KMS-11 (cell line): ENCODE measurements around the gene LSAMP.

Source experiments
- H2AFZ ChIP-seq: fragments of 200-600 bp; sonication (generic); 2 replicates; pipeline ENCODE4 v1.6.1; 2016; ENCODE audit warnings: antibody characterized with exemption, mixed run types, low read depth
- H3K27ac ChIP-seq: fragments of 200-600 bp; sonication (generic); 2 replicates; pipeline ENCODE4 v1.6.1; 2016; ENCODE audit warnings: mild to moderate bottlenecking, mixed run types
- H3K27me3 ChIP-seq: fragments of 200-600 bp; sonication (generic); 2 replicates; pipeline ENCODE4 v1.6.1; 2017; ENCODE audit warnings: mild to moderate bottlenecking, low read depth, mixed run types, moderate library complexity; ENCODE audit not compliant: insufficient read depth
- H3K36me3 ChIP-seq: fragments of 200-600 bp; sonication (generic); 2 replicates; pipeline ENCODE4 v1.6.1; 2017; ENCODE audit warnings: mild to moderate bottlenecking, mixed run types; ENCODE audit not compliant: insufficient read depth
- H3K4me1 ChIP-seq: fragments of 200-600 bp; sonication (generic); 2 replicates; pipeline ENCODE4 v1.6.1; 2016; ENCODE audit warnings: mild to moderate bottlenecking, low read depth, mixed run types; ENCODE audit not compliant: poor library complexity, severe bottlenecking
- H3K4me2 ChIP-seq: fragments of 200-600 bp; sonication (generic); 2 replicates; pipeline ENCODE4 v1.7.0; 2016; ENCODE audit warnings: mild to moderate bottlenecking, mixed run types
- H3K4me3 ChIP-seq: fragments of 200-600 bp; sonication (generic); IDR thresholded peaks from 2 replicates; pipeline ENCODE4 v1.6.1; 2017; ENCODE audit warnings: low read depth, low read length, mixed read lengths; ENCODE audit not compliant: insufficient read depth
- H3K79me2 ChIP-seq: fragments of 200-600 bp; sonication (generic); 2 replicates; pipeline ENCODE4 v1.6.1; 2016; ENCODE audit warnings: low read depth, mixed run types; ENCODE audit not compliant: insufficient read depth
- H3K9ac ChIP-seq: fragments of 200-600 bp; sonication (generic); 2 replicates; pipeline ENCODE4 v1.6.1; 2016; ENCODE audit warnings: mild to moderate bottlenecking, mixed run types
- H4K20me1 ChIP-seq: fragments of 200-600 bp; sonication (generic); 2 replicates; pipeline ENCODE4 v1.6.1; 2016; ENCODE audit warnings: mild to moderate bottlenecking, mixed run types; ENCODE audit not compliant: insufficient read depth
- CTCF ChIP-seq: fragments of 200-600 bp; sonication (generic); conservative IDR thresholded peaks from 2 replicates; pipeline ENCODE4 v1.6.1; 2017; ENCODE audit warnings: low read depth, mild to moderate bottlenecking, antibody characterized with exemption, low read length, moderate library complexity, mixed read lengths

The LSAMP gene

GRCh38 chr3:116263842-116264545, 181.3 kb downstream of the LSAMP start:
- no peak overlapping the region for H3K27ac ChIP-seq
- no peaks in the 10 kb centered on the region for H3K79me2 ChIP-seq

GRCh38 chr3:116260491-116260890, 184.8 kb downstream of the LSAMP start:
- no peak overlapping the region for H2AFZ ChIP-seq
- H3K4me1 ChIP-seq, result no peaks in the 10 kb centered on the region
- no peak for TF ChIP-seq CTCF
- no peak overlapping the region for H3K4me2 ChIP-seq
- no peaks in the 10 kb centered on the region for H3K27me3 ChIP-seq
- no peaks in the 10 kb centered on the region for H4K20me1 ChIP-seq
- no peak overlapping the region for H3K27ac ChIP-seq
- no peaks in the 10 kb centered on the region for H3K79me2 ChIP-seq
- H3K4me3 ChIP-seq, result no peak overlapping the region
- no peaks in the 10 kb centered on the region for H3K36me3 ChIP-seq
- no peak overlapping the region for H3K9ac ChIP-seq

More at GRCh38 chr3:116263842-116264545, 181.3 kb downstream of the LSAMP start:
- TF ChIP-seq CTCF, result no peak
- Histone ChIP-seq H3K4me1 (no peaks in the 10 kb centered on the region), H3K4me2 (no peak overlapping the region), H3K36me3 (no peaks in the 10 kb centered on the region), H3K27me3 (no peaks in the 10 kb centered on the region), H3K9ac (no peak overlapping the region), H3K4me3 (no peak overlapping the region), H4K20me1 (no peaks in the 10 kb centered on the region), H2AFZ (no peak overlapping the region)

DNA sequence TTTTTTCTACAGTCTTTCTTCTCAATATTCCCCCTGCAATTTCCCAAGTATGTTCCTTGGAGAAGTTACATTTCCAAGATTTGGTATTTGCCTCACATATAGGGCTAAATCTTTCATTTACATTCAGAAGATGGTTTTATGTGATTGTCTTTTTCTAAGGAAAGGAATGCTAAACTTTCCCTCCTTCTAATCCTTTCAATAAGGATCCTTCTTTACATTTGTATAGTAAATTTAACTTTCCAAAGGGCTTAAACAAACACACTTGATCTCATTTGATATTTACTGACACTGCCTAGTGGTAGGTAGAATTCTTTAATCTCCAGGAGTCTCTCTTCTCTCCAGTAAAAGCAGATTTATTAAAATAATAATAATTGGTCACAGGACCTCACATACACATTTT, 185.3 kb downstream of the LSAMP start:
- H4K20me1 ChIP-seq, result no peaks in the 10 kb centered on the region
- H3K4me3 ChIP-seq, result no peak overlapping the region
- no peak overlapping the region for H3K9ac ChIP-seq
- TF ChIP-seq CTCF, result no peak
- no peak overlapping the region for H2AFZ ChIP-seq
- H3K27ac ChIP-seq, result no peak overlapping the region
- no peak overlapping the region for H3K4me2 ChIP-seq
- H3K27me3 ChIP-seq, result no peaks in the 10 kb centered on the region
- no peaks in the 10 kb centered on the region for H3K4me1 ChIP-seq
- no peaks in the 10 kb centered on the region for H3K79me2 ChIP-seq
- H3K36me3 ChIP-seq, result no peaks in the 10 kb centered on the region

DNA sequence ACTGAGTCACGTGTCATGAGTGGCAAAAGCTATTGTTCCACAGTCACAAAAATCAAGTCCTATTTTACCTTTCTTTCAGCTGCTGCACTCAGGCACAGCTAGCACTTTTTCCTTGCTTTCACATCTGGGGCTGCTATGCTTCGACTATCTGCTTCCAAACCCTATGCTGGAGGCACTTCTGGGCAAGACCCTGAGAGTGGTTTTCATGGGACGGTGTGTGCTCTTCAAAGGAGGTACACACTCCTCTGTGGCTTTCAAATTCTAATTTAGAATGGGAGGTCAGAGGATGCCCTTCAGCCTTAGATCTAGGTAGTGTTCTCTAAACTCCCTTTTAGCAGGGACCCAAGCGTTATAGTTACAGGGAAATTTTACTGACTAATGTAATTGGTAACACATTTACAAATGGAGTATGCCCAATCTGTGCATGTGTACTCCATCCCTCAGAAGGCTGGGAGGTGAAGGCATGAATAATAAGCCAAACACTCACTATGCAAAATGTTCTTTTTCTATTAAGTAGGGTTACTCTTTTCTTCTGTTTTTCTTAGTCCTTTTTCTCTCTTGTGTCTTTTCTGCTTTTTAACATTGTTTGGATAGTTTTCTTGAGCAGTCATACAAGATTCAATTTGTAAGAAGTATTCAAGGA, 188.3 kb downstream of the LSAMP start:
- H3K27ac ChIP-seq, result no peak overlapping the region
- no peak for TF ChIP-seq CTCF
- no peaks in the 10 kb centered on the region for H3K4me1 ChIP-seq
- no peak overlapping the region for H3K4me3 ChIP-seq
- H2AFZ ChIP-seq, result no peak overlapping the region
- H3K4me2 ChIP-seq, result no peak overlapping the region
- no peaks in the 10 kb centered on the region for H3K27me3 ChIP-seq
- H4K20me1 ChIP-seq, result no peaks in the 10 kb centered on the region
- no peak overlapping the region for H3K9ac ChIP-seq
- no peaks in the 10 kb centered on the region for H3K79me2 ChIP-seq
- H3K36me3 ChIP-seq, result no peaks in the 10 kb centered on the region
